ENCODE measurements around the gene DDRGK1. TPM values are rescaled to one million over a fixed set of nuclear protein-coding genes. Genes with fewer than 3 reads are reported as not detected.

Gene DDRGK1
- polyA plus RNA-seq, 1 donor from 2014 or later = 67.6 TPM

DNA sequence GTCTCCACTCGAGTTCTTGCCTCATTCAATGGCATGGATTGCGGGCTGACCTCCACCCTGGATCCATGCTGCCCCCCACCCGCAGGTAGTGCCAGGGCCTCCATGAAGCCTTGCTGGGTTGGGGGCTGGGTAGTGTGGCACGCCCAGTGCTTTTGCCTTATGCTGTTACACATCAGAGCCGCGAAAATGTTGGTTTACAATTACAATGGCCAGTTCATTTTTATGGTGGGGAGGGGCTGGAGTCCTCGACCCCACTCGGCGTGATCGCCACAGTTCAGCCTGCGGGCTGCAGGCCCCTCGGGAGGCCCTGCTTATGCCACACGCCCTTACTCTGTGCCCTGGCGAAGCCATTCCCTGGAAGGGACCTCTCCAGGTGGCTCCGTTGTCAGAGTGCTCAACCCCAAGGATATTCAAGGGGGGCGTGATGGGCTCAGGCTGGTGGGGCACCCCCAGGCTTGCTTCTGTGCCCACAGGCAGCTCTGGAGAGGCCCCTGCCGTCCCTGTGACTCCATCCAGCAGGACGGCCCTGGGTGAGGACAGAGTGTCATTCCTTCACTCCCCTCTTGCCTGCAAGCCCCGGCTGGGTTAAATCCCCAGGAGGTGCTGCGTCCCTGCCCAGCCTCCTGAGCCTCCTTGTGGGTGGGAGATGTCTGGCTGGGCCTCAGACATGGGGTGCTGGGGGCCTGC is 19.7 kb upstream of the DDRGK1 start:
- TF ChIP-seq MXI1 (conservative IDR thresholded peaks at IDR 0.05; ENCODE audit: poor library complexity, severe bottlenecking) = no peak
- no peaks in the 10 kb centered on the region for H3K79me2 ChIP-seq (replicated peaks; ENCODE audit: insufficient read depth, low read length)
- H4K20me1 ChIP-seq (ENCODE audit: insufficient read depth) = no peaks in the 10 kb centered on the region
- H3K27me3 ChIP-seq (ENCODE audit: insufficient read depth, low read depth, low read length) = no peaks in the 10 kb centered on the region
- no peaks in the 10 kb centered on the region for H3K9me3 ChIP-seq (ENCODE audit: low read length)
- no peak overlapping the region for H3K27ac ChIP-seq (ENCODE audit: low read length)
- H3F3A ChIP-seq (ENCODE audit: insufficient read depth, low read length, poor library complexity, severe bottlenecking) = no peaks in the 10 kb centered on the region
- no peak overlapping the region for H3K9ac ChIP-seq (ENCODE audit: low read length)
- no peaks in the 10 kb centered on the region for H3K9me2 ChIP-seq (ENCODE audit: insufficient read depth, low read length)
- H3K4me2 ChIP-seq (ENCODE audit: low read length) = no peak overlapping the region
- no peaks in the 10 kb centered on the region for H3K36me3 ChIP-seq (ENCODE audit: insufficient read depth, low read length)
- H3K4me3 ChIP-seq (ENCODE audit: low read length) = no peak overlapping the region
- H2AFZ ChIP-seq (ENCODE audit: low read depth, low read length) = no peak overlapping the region

DNA sequence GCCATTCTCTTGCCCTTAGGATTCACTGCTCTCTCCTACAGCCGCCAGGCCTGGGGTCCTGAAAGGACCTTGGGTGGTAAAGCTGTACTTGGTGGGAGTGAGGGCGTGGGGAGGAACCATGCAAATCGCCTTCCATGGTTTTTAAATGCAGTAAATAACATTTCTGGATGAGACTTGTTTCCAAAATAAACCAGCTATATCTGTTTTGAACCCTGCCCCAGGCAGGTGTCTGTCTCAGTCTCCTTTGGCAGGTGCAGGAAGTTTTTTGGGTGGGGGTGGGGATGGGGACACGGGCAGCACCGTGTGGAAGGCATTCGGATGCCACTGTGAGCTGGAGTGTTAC is 19.1 kb upstream of the DDRGK1 start:
- Histone ChIP-seq H3K27me3 (ENCODE audit: insufficient read depth, low read depth, low read length) (no peaks in the 10 kb centered on the region), H3K4me3 (ENCODE audit: low read length) (no peak overlapping the region), H3K9me3 (ENCODE audit: low read length) (no peaks in the 10 kb centered on the region), H2AFZ (ENCODE audit: low read depth, low read length) (no peak overlapping the region), H4K20me1 (ENCODE audit: insufficient read depth) (no peaks in the 10 kb centered on the region), H3F3A (ENCODE audit: insufficient read depth, low read length, poor library complexity, severe bottlenecking) (no peaks in the 10 kb centered on the region), H3K27ac (ENCODE audit: low read length) (no peak overlapping the region), H3K4me2 (ENCODE audit: low read length) (no peak overlapping the region), H3K9me2 (ENCODE audit: insufficient read depth, low read length) (no peaks in the 10 kb centered on the region), H3K79me2 (replicated peaks; ENCODE audit: insufficient read depth, low read length) (no peaks in the 10 kb centered on the region), H3K9ac (ENCODE audit: low read length) (no peak overlapping the region), H3K36me3 (ENCODE audit: insufficient read depth, low read length) (no peaks in the 10 kb centered on the region)
- no peak for TF ChIP-seq CTCF (IDR thresholded peaks at IDR 0.05; ENCODE audit: poor library complexity, severe bottlenecking)
- no peak for TF ChIP-seq POLR2AphosphoS5 (IDR thresholded peaks at IDR 0.05)
- TF ChIP-seq, protein P1, sequence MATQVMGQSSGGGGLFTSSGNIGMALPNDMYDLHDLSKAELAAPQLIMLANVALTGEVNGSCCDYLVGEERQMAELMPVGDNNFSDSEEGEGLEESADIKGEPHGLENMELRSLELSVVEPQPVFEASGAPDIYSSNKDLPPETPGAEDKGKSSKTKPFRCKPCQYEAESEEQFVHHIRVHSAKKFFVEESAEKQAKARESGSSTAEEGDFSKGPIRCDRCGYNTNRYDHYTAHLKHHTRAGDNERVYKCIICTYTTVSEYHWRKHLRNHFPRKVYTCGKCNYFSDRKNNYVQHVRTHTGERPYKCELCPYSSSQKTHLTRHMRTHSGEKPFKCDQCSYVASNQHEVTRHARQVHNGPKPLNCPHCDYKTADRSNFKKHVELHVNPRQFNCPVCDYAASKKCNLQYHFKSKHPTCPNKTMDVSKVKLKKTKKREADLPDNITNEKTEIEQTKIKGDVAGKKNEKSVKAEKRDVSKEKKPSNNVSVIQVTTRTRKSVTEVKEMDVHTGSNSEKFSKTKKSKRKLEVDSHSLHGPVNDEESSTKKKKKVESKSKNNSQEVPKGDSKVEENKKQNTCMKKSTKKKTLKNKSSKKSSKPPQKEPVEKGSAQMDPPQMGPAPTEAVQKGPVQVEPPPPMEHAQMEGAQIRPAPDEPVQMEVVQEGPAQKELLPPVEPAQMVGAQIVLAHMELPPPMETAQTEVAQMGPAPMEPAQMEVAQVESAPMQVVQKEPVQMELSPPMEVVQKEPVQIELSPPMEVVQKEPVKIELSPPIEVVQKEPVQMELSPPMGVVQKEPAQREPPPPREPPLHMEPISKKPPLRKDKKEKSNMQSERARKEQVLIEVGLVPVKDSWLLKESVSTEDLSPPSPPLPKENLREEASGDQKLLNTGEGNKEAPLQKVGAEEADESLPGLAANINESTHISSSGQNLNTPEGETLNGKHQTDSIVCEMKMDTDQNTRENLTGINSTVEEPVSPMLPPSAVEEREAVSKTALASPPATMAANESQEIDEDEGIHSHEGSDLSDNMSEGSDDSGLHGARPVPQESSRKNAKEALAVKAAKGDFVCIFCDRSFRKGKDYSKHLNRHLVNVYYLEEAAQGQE (IDR thresholded peaks at IDR 0.05; ENCODE audit: borderline replicate concordance) = no peak
- TF ChIP-seq EZH2 (IDR thresholded peaks at IDR 0.05; ENCODE audit: borderline replicate concordance, insufficient read depth, low read length, poor library complexity, severe bottlenecking) = no peak
- TF ChIP-seq SMC3 (conservative IDR thresholded peaks at IDR 0.05; ENCODE audit: poor library complexity) = no peak
- TF ChIP-seq EP300 (conservative IDR thresholded peaks at IDR 0.05; ENCODE audit: poor library complexity, severe bottlenecking) = no peak
- no peak for TF ChIP-seq RAD21 (conservative IDR thresholded peaks at IDR 0.05)
- no peak for TF ChIP-seq MXI1 (conservative IDR thresholded peaks at IDR 0.05; ENCODE audit: poor library complexity, severe bottlenecking)
